ENCODE results near the gene KRT17. TPM values are rescaled to one million over a fixed set of nuclear protein-coding genes. Genes with fewer than 3 reads are reported as not detected.

The KRT17 gene
- 1,000 to 10,000 TPM in 2 of 4 donors, 100 to 1,000 TPM in 2; 474 to 1,574 (median 971) TPM for total RNA-seq

- intact Hi-C loops (cut with DNase I; ENCODE audit: low total_unique reads) = no loop called here
- 36 to 56% methylated on average over 14 to 24 of the region's 33 CpGs for WGBS, 2 donors
- DNase-seq (ENCODE audit: low spot score in 2 of 2) = no peak
- no peak within 1 kb of the TSS for H3K4me3 ChIP-seq (ENCODE audit: low read depth, poor library complexity, severe bottlenecking)
- no peak for TF ChIP-seq CTCF (IDR thresholded peaks at IDR 0.05)
- no peak for TF ChIP-seq POLR2A (IDR thresholded peaks at IDR 0.05)
Measured at GRCh38 chr17:41624208-41625101, at the start of gene KRT17. TSS of gene KRT17 (minus strand) at chr17:41624575. CDS start at chr17:41624509, 66 bp downstream.

- 82 to 85% methylated on average over 7 of the region's 7 CpGs for WGBS, 2 donors
- H3K4me3 ChIP-seq (ENCODE audit: low read depth, poor library complexity, severe bottlenecking) = no peak overlapping the region
- intact Hi-C loops (cut with DNase I; ENCODE audit: low total_unique reads) = no loop called here
- DNase-seq (ENCODE audit: low spot score in 2 of 2) = no peak
- no peak for TF ChIP-seq CTCF (IDR thresholded peaks at IDR 0.05)
- TF ChIP-seq POLR2A (IDR thresholded peaks at IDR 0.05) = no peak
Measured at GRCh38 chr17:41672153-41672552, 47.8 kb upstream of the KRT17 start.

GRCh38 chr17:41667280-41668041, 43.1 kb upstream of the KRT17 start:
- intact Hi-C loops (cut with DNase I; ENCODE audit: low total_unique reads) = loop anchor here (5.0 kb wide), 1 partner anchor 860 kb away; no protein-coding TSS in a partner anchor

GRCh38 chr17:41666708-41667279, 42.4 kb upstream of the KRT17 start:
- 0 to 2% methylated on average over 9 to 23 of the region's 23 CpGs for WGBS, 2 donors
- peak; percentile 80 to 98 for DNase-seq (ENCODE audit: low spot score in 2 of 2)
- TF ChIP-seq CTCF (IDR thresholded peaks at IDR 0.05) (peak in 1 of 3 donors; percentile 88), POLR2A (IDR thresholded peaks at IDR 0.05) (no peak)
- H3K4me3 ChIP-seq (ENCODE audit: low read depth, poor library complexity, severe bottlenecking) = no peak overlapping the region
- intact Hi-C loops (cut with DNase I; ENCODE audit: low total_unique reads) = loop anchor here (5.0 kb wide), 1 partner anchor 859 kb away; no protein-coding TSS in a partner anchor

More at GRCh38 chr17:41667280-41668041, 43.1 kb upstream of the KRT17 start:
- H3K4me3 ChIP-seq (ENCODE audit: low read depth, poor library complexity, severe bottlenecking) = no peak overlapping the region
- no peak for DNase-seq (ENCODE audit: low spot score in 2 of 2)
- TF ChIP-seq CTCF (IDR thresholded peaks at IDR 0.05) (no peak), POLR2A (IDR thresholded peaks at IDR 0.05) (no peak)
- WGBS, 2 donors = 48 to 50% methylated on average over 20 to 23 of the region's 23 CpGs

GRCh38 chr17:41666237-41666641, 41.9 kb upstream of the KRT17 start:
- no peak overlapping the region for H3K4me3 ChIP-seq (ENCODE audit: low read depth, poor library complexity, severe bottlenecking)
- intact Hi-C loops (cut with DNase I; ENCODE audit: low total_unique reads) = loop anchor here (5.0 kb wide), 1 partner anchor 859 kb away; no protein-coding TSS in a partner anchor
- TF ChIP-seq CTCF (IDR thresholded peaks at IDR 0.05) = no peak
- no peak for TF ChIP-seq POLR2A (IDR thresholded peaks at IDR 0.05)
- 6 to 7% methylated on average over 10 to 11 of the region's 11 CpGs for WGBS, 2 donors
- no peak for DNase-seq (ENCODE audit: low spot score in 2 of 2)

Data from lower leg skin (tissue), 4 donors.